ENCODE data around the gene GPI.
A peak's percentile ranks its signal among the peaks of the same experiment; 100 is the strongest.

Gene GPI

GRCh38 chr19:34404109-34404909, 39.3 kb downstream of the GPI start, which contains the start of gene PDCD2L:
Gene PDCD2L, plus strand, starts transcription at chr19:34404399. Its CDS starts 32 bp downstream, at chr19:34404431.
- peak; percentile 93 to 94 for DNase-seq (ENCODE audit: low read depth in 2 of 2)

GRCh38 chr19:34405892-34406660, 41.1 kb downstream of the GPI start:
- no peak for DNase-seq (ENCODE audit: low read depth in 2 of 2)

GRCh38 chr19:34408411-34408810, 43.4 kb downstream of the GPI start:
- no peak for DNase-seq (ENCODE audit: low read depth in 2 of 2)

GRCh38 chr19:34409189-34410164, 44.5 kb downstream of the GPI start:
- DNase-seq (ENCODE audit: low read depth in 2 of 2) = no peak

GRCh38 chr19:34411216-34411615, 46.2 kb downstream of the GPI start:
- DNase-seq (ENCODE audit: low read depth in 2 of 2) = no peak

- no peak for DNase-seq (ENCODE audit: low read depth in 2 of 2)
Measured at GRCh38 chr19:34416021-34416545, 51.1 kb downstream of the GPI start.

- DNase-seq (ENCODE audit: low read depth in 2 of 2) = no peak
Measured at GRCh38 chr19:34418300-34418699, 53.3 kb downstream of the GPI start.

GRCh38 chr19:34426096-34426661, 61.2 kb downstream of the GPI start:
- no peak for DNase-seq (ENCODE audit: low read depth in 2 of 2)

- peak in 1 of 2 donors; percentile 5 for DNase-seq (ENCODE audit: low read depth in 2 of 2)
Measured at GRCh38 chr19:34428549-34429285, 63.7 kb downstream of the GPI start.

GRCh38 chr19:34429553-34429952, 64.6 kb downstream of the GPI start:
- no peak for DNase-seq (ENCODE audit: low read depth in 2 of 2)

- peak in 1 of 2 donors; percentile 15 for DNase-seq (ENCODE audit: low read depth in 2 of 2)
Measured at GRCh38 chr19:34430738-34431625, 66.0 kb downstream of the GPI start.

- no peak for DNase-seq (ENCODE audit: low read depth in 2 of 2)
Measured at GRCh38 chr19:34431681-34432402, 66.8 kb downstream of the GPI start.

- no peak for DNase-seq (ENCODE audit: low read depth in 2 of 2)
Measured at GRCh38 chr19:34432797-34433196, 67.8 kb downstream of the GPI start.

- no peak for DNase-seq (ENCODE audit: low read depth in 2 of 2)
Measured at GRCh38 chr19:34436716-34437115, 71.7 kb downstream of the GPI start.

- no peak for DNase-seq (ENCODE audit: low read depth in 2 of 2)
Measured at GRCh38 chr19:34448191-34448590, 83.2 kb downstream of the GPI start.

Measured in stimulated activated CD4-positive, alpha-beta T cell treated with anti-CD3 and anti-CD28 coated beads, Interleukin-1b, Interleukin-23, amount 100 ng/mL, for 4 hours (primary cell).